HG03442 (cell line): Measurements from ENCODE around the gene COL18A1.
"Not testable (repeated sequence)": the region's sequence is repeated elsewhere in the genome, so short reads cannot be mapped to it uniquely, and the experiment has no call there.

ENCODE experiments used
- ATAC-seq: cut with Tn5 transposase; IDR thresholded peaks from one replicate; pipeline ENCODE4 v1.9.1; 2021; ENCODE audit warnings: mild to moderate bottlenecking, moderate library complexity; ENCODE audit not compliant: unreplicated experiment

COL18A1 gene

GRCh38 chr21:45438391-45439145 is 33.6 kb downstream of the COL18A1 start:
- ATAC-seq, result no peak

GRCh38 chr21:45439161-45439872 is 34.4 kb downstream of the COL18A1 start:
- ATAC-seq, result no peak

GRCh38 chr21:45439901-45440461 is 35.0 kb downstream of the COL18A1 start:
- no peak for ATAC-seq

- ATAC-seq, result no peak
Observed at GRCh38 chr21:45440736-45441350, 35.9 kb downstream of the COL18A1 start.

- ATAC-seq, result no peak
Observed at GRCh38 chr21:45441431-45442255, 36.7 kb downstream of the COL18A1 start.

- no peak for ATAC-seq
Observed at GRCh38 chr21:45442276-45442675, 37.3 kb downstream of the COL18A1 start.

GRCh38 chr21:45442686-45443594 is 38.0 kb downstream of the COL18A1 start:
- ATAC-seq, result not testable (repeated sequence)

GRCh38 chr21:45443595-45444181 is 38.7 kb downstream of the COL18A1 start:
- ATAC-seq, result no peak

GRCh38 chr21:45444385-45444784 is 39.4 kb downstream of the COL18A1 start:
- no peak for ATAC-seq

- no peak for ATAC-seq
Observed at GRCh38 chr21:45445369-45445768, 40.4 kb downstream of the COL18A1 start.

GRCh38 chr21:45447821-45448220 is 42.9 kb downstream of the COL18A1 start:
- ATAC-seq, result no peak

GRCh38 chr21:45448283-45448809 is 43.4 kb downstream of the COL18A1 start:
- ATAC-seq, result no peak

- ATAC-seq, result no peak
Observed at GRCh38 chr21:45448810-45449657, 44.1 kb downstream of the COL18A1 start.

- no peak for ATAC-seq
Observed at GRCh38 chr21:45449658-45450422, 44.9 kb downstream of the COL18A1 start.

- no peak for ATAC-seq
Observed at GRCh38 chr21:45450423-45451090, 45.6 kb downstream of the COL18A1 start.

GRCh38 chr21:45451091-45451740 is 46.3 kb downstream of the COL18A1 start:
- no peak for ATAC-seq
